PFSK-1 (cell line): ENCODE data around the gene CAMSAP1.

Experiments
- FOXP2 ChIP-seq: optimal IDR thresholded peaks from 2 replicates; pipeline ENCODE3; 2011; ENCODE audit warnings: borderline replicate concordance, control low read depth, inconsistent platforms; ENCODE audit not compliant: insufficient read depth; ENCODE audit errors: extremely low read length, extremely low read depth
- POLR2AphosphoS5 ChIP-seq: IDR thresholded peaks from 2 replicates; pipeline ENCODE4 v1.6.1; 2012; ENCODE audit warnings: low read depth, mild to moderate bottlenecking, control low read depth, low read length, moderate library complexity
- SIN3A ChIP-seq: IDR thresholded peaks from 2 replicates; pipeline ENCODE4 v1.6.1; 2012; ENCODE audit warnings: mild to moderate bottlenecking, low read length, moderate library complexity, borderline replicate concordance; ENCODE audit not compliant: insufficient read depth
- TAF1 ChIP-seq: IDR thresholded peaks from 2 replicates; pipeline ENCODE4 v1.6.1; 2012; ENCODE audit warnings: low read length, control low read depth, borderline replicate concordance; ENCODE audit not compliant: insufficient read depth
- TF ChIP-seq, protein P1 (sequence below), 2 experiments: IDR thresholded peaks; 2 replicates each; pipeline versions ENCODE4 v1.6.1 to v1.8.0; 2011 to 2012; ENCODE audit warnings: low read depth in 2 of 2, low read length in 2 of 2, control low read depth in 1 of 2, inconsistent platforms in 1 of 2, mild to moderate bottlenecking in 1 of 2, moderate library complexity in 1 of 2; ENCODE audit not compliant: insufficient read depth in 1 of 2

Gene CAMSAP1

DNA sequence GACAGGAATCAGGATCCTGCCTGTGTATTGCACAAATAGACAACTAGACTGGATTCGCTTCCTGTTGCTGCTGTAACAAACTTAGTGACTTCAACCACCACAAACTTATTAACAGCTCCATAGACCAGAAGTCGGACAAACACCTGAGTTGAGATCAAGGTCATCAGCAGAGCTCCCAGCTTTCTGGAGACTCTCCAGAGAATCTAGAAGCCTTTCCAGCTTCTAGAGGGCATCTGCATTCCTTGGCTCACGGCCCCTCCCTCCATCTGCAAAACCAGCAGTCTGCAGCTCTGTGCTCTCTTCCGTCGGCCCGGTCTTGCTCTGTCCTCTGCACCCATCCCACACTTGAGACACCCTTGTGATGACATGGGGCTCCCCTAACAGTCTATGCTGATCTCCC lies 106.3 kb downstream of the CAMSAP1 start:
- TF ChIP-seq, protein P1, sequence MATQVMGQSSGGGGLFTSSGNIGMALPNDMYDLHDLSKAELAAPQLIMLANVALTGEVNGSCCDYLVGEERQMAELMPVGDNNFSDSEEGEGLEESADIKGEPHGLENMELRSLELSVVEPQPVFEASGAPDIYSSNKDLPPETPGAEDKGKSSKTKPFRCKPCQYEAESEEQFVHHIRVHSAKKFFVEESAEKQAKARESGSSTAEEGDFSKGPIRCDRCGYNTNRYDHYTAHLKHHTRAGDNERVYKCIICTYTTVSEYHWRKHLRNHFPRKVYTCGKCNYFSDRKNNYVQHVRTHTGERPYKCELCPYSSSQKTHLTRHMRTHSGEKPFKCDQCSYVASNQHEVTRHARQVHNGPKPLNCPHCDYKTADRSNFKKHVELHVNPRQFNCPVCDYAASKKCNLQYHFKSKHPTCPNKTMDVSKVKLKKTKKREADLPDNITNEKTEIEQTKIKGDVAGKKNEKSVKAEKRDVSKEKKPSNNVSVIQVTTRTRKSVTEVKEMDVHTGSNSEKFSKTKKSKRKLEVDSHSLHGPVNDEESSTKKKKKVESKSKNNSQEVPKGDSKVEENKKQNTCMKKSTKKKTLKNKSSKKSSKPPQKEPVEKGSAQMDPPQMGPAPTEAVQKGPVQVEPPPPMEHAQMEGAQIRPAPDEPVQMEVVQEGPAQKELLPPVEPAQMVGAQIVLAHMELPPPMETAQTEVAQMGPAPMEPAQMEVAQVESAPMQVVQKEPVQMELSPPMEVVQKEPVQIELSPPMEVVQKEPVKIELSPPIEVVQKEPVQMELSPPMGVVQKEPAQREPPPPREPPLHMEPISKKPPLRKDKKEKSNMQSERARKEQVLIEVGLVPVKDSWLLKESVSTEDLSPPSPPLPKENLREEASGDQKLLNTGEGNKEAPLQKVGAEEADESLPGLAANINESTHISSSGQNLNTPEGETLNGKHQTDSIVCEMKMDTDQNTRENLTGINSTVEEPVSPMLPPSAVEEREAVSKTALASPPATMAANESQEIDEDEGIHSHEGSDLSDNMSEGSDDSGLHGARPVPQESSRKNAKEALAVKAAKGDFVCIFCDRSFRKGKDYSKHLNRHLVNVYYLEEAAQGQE (IDR thresholded peaks at IDR 0.05; ENCODE audit: insufficient read depth in 1 of 2, low read depth in 2 of 2, low read length in 2 of 2) = no peak
- TF ChIP-seq TAF1 (no peak), FOXP2 (no peak), POLR2AphosphoS5 (no peak), SIN3A (no peak)

DNA sequence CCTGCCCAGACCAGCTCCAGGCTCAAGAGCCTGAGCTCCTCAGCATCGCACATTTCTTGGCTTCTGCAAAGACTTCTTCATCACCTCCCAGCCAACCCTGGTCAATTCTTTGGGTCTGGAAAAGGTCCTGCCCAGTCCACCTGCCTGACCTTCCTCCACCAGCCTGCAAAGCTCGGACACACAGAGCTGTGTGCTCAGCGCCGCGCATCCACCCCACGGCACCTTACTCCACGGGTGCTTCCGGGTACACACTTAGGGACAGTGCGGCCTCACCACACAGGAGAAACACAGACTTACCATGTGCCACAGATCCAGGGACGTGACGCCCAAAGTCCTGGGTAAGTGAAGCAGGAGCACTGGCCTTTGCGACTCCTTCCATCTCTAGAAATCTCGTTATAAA lies 108.1 kb downstream of the CAMSAP1 start:
- TF ChIP-seq SIN3A = no peak
- no peak for TF ChIP-seq POLR2AphosphoS5
- TF ChIP-seq FOXP2 = no peak
- TF ChIP-seq TAF1 = no peak
- TF ChIP-seq, protein P1 (IDR thresholded peaks at IDR 0.05; ENCODE audit: insufficient read depth in 1 of 2, low read depth in 2 of 2, low read length in 2 of 2) = no peak

- TF ChIP-seq FOXP2 = no peak
- TF ChIP-seq TAF1 = no peak
- no peak for TF ChIP-seq POLR2AphosphoS5
- TF ChIP-seq, protein P1 (IDR thresholded peaks at IDR 0.05; ENCODE audit: insufficient read depth in 1 of 2, low read depth in 2 of 2, low read length in 2 of 2) = no peak
- TF ChIP-seq SIN3A = no peak
These were observed 109.1 kb downstream of the CAMSAP1 start for GRCh38 chr9:135798263-135798585.

DNA sequence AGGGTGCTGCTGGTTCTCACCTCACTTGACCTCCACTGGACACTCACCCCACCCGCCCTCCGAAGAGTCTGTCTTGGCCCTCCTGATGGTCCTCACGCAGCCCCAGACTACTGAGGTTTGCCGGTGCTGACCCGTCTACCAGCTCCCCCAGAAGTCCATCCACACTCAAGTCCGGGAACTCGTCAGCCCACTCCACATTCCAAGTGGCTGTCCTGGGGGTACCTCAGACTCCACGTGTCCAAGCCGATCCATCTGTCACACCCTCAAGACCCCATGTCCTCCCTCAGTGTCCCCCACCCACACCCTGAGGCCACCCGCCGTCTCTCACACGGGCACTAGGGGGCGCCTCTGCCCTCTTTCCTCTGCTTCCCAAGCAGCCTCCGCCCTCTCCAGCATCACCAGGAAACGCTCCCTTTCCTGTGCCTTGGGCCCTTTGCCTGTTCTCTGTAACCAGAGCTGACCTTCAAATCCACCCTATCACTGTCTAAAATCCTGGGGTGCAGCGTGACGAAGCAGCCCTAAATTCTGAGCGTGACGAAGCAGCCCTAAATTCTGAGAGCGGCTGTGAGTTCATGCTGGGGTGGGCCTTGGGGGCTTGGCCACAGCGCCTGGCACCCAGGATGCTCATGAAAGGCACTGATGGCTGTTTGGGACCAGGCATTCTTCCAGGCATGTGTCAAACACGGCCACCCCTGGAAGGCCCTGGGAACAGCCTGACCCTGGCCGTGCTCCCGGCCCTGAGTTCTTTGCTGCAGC lies 109.7 kb downstream of the CAMSAP1 start:
- TF ChIP-seq POLR2AphosphoS5 = no peak
- TF ChIP-seq, protein P1 (IDR thresholded peaks at IDR 0.05; ENCODE audit: insufficient read depth in 1 of 2, low read depth in 2 of 2, low read length in 2 of 2) = no peak
- TF ChIP-seq FOXP2 = no peak
- TF ChIP-seq TAF1 = no peak
- no peak for TF ChIP-seq SIN3A
